Adrenal gland (tissue), 12 donors: ENCODE measurements around the gene ATOH8. TPM values are rescaled to one million over a fixed set of nuclear protein-coding genes. Genes with fewer than 3 reads are reported as not detected.

Source experiments
- DNase-seq, 7 donors: peaks; one replicate each; pipeline ENCODE4 v3.0.0-alpha.2; 2019 to 2020
- H3K27ac ChIP-seq, 5 donors: fragments of 200-600 bp; sonication (generic) in 4 of 5; 1 replicate in 3 of 5; 2 replicates in 2 of 5; pipeline versions ENCODE4 v1.5.1 to v1.8.0; 2016 to 2020; ENCODE audit warnings: mild to moderate bottlenecking in 1 of 5
- H3K27me3 ChIP-seq: fragments of 200-600 bp; 2 replicates; pipeline ENCODE4 v1.8.0; 2021
- H3K36me3 ChIP-seq, 2 donors: fragments of 200-600 bp; replicated peaks in 1 of 2; 1 replicate in 1 of 2; 2 replicates in 1 of 2; pipeline versions ENCODE4 v1.5.1 to v1.8.0; 2018 to 2022
- H3K4me1 ChIP-seq, 2 donors: fragments of 200-600 bp; replicated peaks in 1 of 2; 1 replicate in 1 of 2; 2 replicates in 1 of 2; pipeline versions ENCODE4 v1.5.1 to v1.8.0; 2018 to 2021
- H3K4me3 ChIP-seq, 4 donors: fragments of 200-600 bp; sonication (generic) in 3 of 4; one replicate each; pipeline ENCODE4 v1.5.1; 2016 to 2018
- H3K9me3 ChIP-seq, 3 donors: fragments of 200-600 bp; sonication (generic) in 1 of 3; replicated peaks in 1 of 3; 1 replicate in 2 of 3; 2 replicates in 1 of 3; pipeline versions ENCODE4 v1.5.1 to v1.8.0; 2016 to 2021
- POLR2A ChIP-seq, 2 donors: fragments of 450-650 bp; IDR thresholded peaks; one replicate each; pipeline ENCODE4 v1.6.1; 2017; ENCODE audit warnings: antibody characterized with exemption in 2 of 2, mild to moderate bottlenecking in 2 of 2, moderate library complexity in 1 of 2
- WGBS, 4 donors: extraction: QIAGEN DNeasy Blood & Tissue Kit in 2 of 4; methylation state at CpG; one replicate each; pipeline versions ENCODE4 v1.1.5 to v1.1.7; 2013 to 2017; 5-methylcytosine and 5-hydroxymethylcytosine counted together
- intact Hi-C, 2 donors: fragments of 100-400 bp; cut with DNase I; formaldehyde crosslinking; loops; one replicate each; pipeline versions ENCODE4 v1.14.1 to v1.15.0; 2022 to 2023
- polyA plus RNA-seq, 3 donors: library from polyadenylated mRNA; stranded (reverse); fragments of 200-250 nt in 2 of 3; fragments of 350-450 nt in 1 of 3; fragmentation: Illumina TruSeq in 1 of 3; extraction: RNeasy Lipid Tissue Mini Kit (QIAGEN cat#74804) in 1 of 3; gene quantifications; one replicate each; pipeline ENCODE4 v1.2.3, GENCODE V29; 2013 to 2014
- total RNA-seq, 9 donors: library from RNA; depleted of rRNA in 4 of 9; stranded (reverse); fragments of >200 nt in 4 of 9; fragments of 120-200 nt in 1 of 9; fragmentation: NEBNext Ultra II Directional in 1 of 9; extraction: Animal tissue kit (Norgen Biotek cat#: 25700) in 1 of 9; gene quantifications; one replicate each; pipeline versions ENCODE4 v1.1.0 to v1.2.4, GENCODE V29; 2013 to 2023
- TF ChIP-seq, protein P1 (sequence below), 6 experiments: fragments of 450-650 bp in 4 of 6; fragments of 200-600 bp in 2 of 6; sonication (generic) in 1 of 6; IDR thresholded peaks; 1 replicate in 5 of 6; 2 replicates in 1 of 6; pipeline versions ENCODE4 v1.5.1 to v1.8.0; 2016 to 2021; ENCODE audit warnings: antibody characterized with exemption in 6 of 6, mild to moderate bottlenecking in 2 of 6, moderate library complexity in 1 of 6
- donor health status: healthy with polysubstance abuse.
- donor health status: Bipolar disorder and iron deficiency.
- donor health status: DM: yes; HTN: yes; CAD: no.
- donor health status: DM: no; HTN: no; CAD: no.
- donor health status: DM: no; HTN: no; CAD: no.
- donor health status: DM: yes; HTN: yes; CAD: no.

ATOH8 gene
- total and polyA plus RNA-seq, 12 donors: 0.88 to 44.0 (median 6.0) TPM

- Histone ChIP-seq H3K4me3 (no peak overlapping the region), H3K4me1 (peaks cover 0 to 4% of the 10 kb centered on the region in 2 donors), H3K36me3 (no peaks in the 10 kb centered on the region), H3K27ac (no peak overlapping the region), H3K9me3 (no peaks in the 10 kb centered on the region), H3K27me3 (peaks cover 10% of the 10 kb centered on the region)
- TF ChIP-seq POLR2A (IDR thresholded peaks at IDR 0.05): no peak
- TF ChIP-seq, protein P1, sequence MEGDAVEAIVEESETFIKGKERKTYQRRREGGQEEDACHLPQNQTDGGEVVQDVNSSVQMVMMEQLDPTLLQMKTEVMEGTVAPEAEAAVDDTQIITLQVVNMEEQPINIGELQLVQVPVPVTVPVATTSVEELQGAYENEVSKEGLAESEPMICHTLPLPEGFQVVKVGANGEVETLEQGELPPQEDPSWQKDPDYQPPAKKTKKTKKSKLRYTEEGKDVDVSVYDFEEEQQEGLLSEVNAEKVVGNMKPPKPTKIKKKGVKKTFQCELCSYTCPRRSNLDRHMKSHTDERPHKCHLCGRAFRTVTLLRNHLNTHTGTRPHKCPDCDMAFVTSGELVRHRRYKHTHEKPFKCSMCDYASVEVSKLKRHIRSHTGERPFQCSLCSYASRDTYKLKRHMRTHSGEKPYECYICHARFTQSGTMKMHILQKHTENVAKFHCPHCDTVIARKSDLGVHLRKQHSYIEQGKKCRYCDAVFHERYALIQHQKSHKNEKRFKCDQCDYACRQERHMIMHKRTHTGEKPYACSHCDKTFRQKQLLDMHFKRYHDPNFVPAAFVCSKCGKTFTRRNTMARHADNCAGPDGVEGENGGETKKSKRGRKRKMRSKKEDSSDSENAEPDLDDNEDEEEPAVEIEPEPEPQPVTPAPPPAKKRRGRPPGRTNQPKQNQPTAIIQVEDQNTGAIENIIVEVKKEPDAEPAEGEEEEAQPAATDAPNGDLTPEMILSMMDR (IDR thresholded peaks at IDR 0.05): no peak
- WGBS, 4 donors: 75 to 81% (median 79%) methylated on average over 4 of the region's 4 CpGs
- DNase-seq: no peak
- intact Hi-C loops: no loop called here
Observed at GRCh38 chr2:85763132-85763531, 9.3 kb downstream of the ATOH8 start.

DNA sequence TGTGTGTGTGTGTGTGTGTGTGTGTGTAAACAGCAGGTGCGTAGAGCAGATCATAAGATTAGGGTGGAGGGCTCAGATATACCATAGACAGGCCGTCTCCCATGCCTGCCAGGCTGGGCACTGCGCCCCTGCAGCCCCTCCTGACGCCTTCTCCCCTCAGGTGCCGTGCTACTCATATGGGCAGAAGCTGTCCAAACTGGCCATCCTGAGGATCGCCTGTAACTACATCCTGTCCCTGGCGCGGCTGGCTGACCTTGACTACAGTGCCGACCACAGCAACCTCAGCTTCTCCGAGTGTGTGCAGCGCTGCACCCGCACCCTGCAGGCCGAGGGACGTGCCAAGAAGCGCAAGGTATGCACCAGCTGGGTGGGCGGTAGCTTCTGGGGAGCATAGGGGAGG lies 10.0 kb downstream of the ATOH8 start:
- H3K27me3 ChIP-seq: peaks cover 10% of the 10 kb centered on the region
- 70 to 91% (median 73%) methylated on average over 11 to 16 of the region's 16 CpGs for WGBS, 4 donors
- no peak for TF ChIP-seq POLR2A (IDR thresholded peaks at IDR 0.05)
- TF ChIP-seq, protein P1 (IDR thresholded peaks at IDR 0.05): no peak
- H3K4me3 ChIP-seq: no peak overlapping the region
- peaks cover 0 to 11% of the 10 kb centered on the region in 2 donors for H3K4me1 ChIP-seq
- intact Hi-C loops: no loop called here
- no peak overlapping the region for H3K27ac ChIP-seq
- DNase-seq: no peak
- H3K36me3 ChIP-seq: no peaks in the 10 kb centered on the region
- no peaks in the 10 kb centered on the region for H3K9me3 ChIP-seq

GRCh38 chr2:85765081-85765731 lies 11.4 kb downstream of the ATOH8 start:
- H3K27me3 ChIP-seq: peaks cover 10% of the 10 kb centered on the region
- H3K9me3 ChIP-seq: no peaks in the 10 kb centered on the region
- H3K4me1 ChIP-seq: peaks cover 0 to 17% of the 10 kb centered on the region in 2 donors
- no peak overlapping the region for H3K4me3 ChIP-seq
- H3K36me3 ChIP-seq: no peaks in the 10 kb centered on the region
- no peak overlapping the region for H3K27ac ChIP-seq
- TF ChIP-seq POLR2A (IDR thresholded peaks at IDR 0.05): no peak
- TF ChIP-seq, protein P1 (IDR thresholded peaks at IDR 0.05): no peak
- intact Hi-C loops: no loop called here
- DNase-seq: no peak
- WGBS, 4 donors: 63 to 71% (median 69%) methylated on average over 18 to 26 of the region's 26 CpGs

GRCh38 chr2:85766229-85766628 lies 12.4 kb downstream of the ATOH8 start:
- Histone ChIP-seq H3K4me3 (no peak overlapping the region), H3K36me3 (no peaks in the 10 kb centered on the region), H3K27ac (no peak overlapping the region), H3K9me3 (no peaks in the 10 kb centered on the region), H3K27me3 (peaks cover 10% of the 10 kb centered on the region), H3K4me1 (peaks cover 6 to 26% of the 10 kb centered on the region in 2 donors)
- 55 to 75% (median 65%) methylated on average over 2 to 7 of the region's 7 CpGs for WGBS, 4 donors
- TF ChIP-seq, protein P1 (IDR thresholded peaks at IDR 0.05): no peak
- TF ChIP-seq POLR2A (IDR thresholded peaks at IDR 0.05): no peak
- no peak for DNase-seq
- intact Hi-C loops: no loop called here
